ENCODE results near the gene ALOX15B.
A peak's percentile ranks its signal among the peaks of the same experiment; 100 is the strongest.
"Not testable (repeated sequence)": the region's sequence is repeated elsewhere in the genome, so short reads cannot be mapped to it uniquely, and the experiment has no call there.

The ALOX15B gene

GRCh38 chr17:8044819-8045810 is 6.3 kb downstream of the ALOX15B start:
- no peak for DNase-seq

- no peak for DNase-seq
Measured at GRCh38 chr17:8046306-8046928, 7.6 kb downstream of the ALOX15B start.

- no peak for DNase-seq
Measured at GRCh38 chr17:8046929-8047768, 8.3 kb downstream of the ALOX15B start.

GRCh38 chr17:8047769-8048110 is 8.9 kb downstream of the ALOX15B start:
- DNase-seq = no peak

GRCh38 chr17:8048236-8048635 is 9.4 kb downstream of the ALOX15B start:
- DNase-seq = no peak

- no peak for DNase-seq
Measured at GRCh38 chr17:8048736-8049135, 9.9 kb downstream of the ALOX15B start.

GRCh38 chr17:8051831-8052230 is 13.0 kb downstream of the ALOX15B start:
- DNase-seq = no peak

- DNase-seq = no peak
Measured at GRCh38 chr17:8052256-8053252, 13.7 kb downstream of the ALOX15B start.

- DNase-seq = no peak
Measured at GRCh38 chr17:8053600-8053999, 14.7 kb downstream of the ALOX15B start.

- no peak for DNase-seq
Measured at GRCh38 chr17:8055851-8056231, 17.0 kb downstream of the ALOX15B start.

- DNase-seq = no peak
Measured at GRCh38 chr17:8056232-8056975, 17.5 kb downstream of the ALOX15B start.

- DNase-seq = no peak
Measured at GRCh38 chr17:8056976-8057625, 18.2 kb downstream of the ALOX15B start.

- peak; percentile 89 for DNase-seq
Measured at GRCh38 chr17:8057691-8058114, 18.8 kb downstream of the ALOX15B start.

- no peak for DNase-seq
Measured at GRCh38 chr17:8059131-8059530, 20.3 kb downstream of the ALOX15B start.

- DNase-seq = peak; percentile 73
Measured at GRCh38 chr17:8060274-8060673, 21.4 kb downstream of the ALOX15B start.

GRCh38 chr17:8061851-8062250 is 23.0 kb downstream of the ALOX15B start:
- not testable (repeated sequence) for DNase-seq

- DNase-seq = no peak
Measured at GRCh38 chr17:8062435-8062806, 23.6 kb downstream of the ALOX15B start.

- DNase-seq = peak; percentile 3
Measured at GRCh38 chr17:8062807-8063483, 24.1 kb downstream of the ALOX15B start.

- no peak for DNase-seq
Measured at GRCh38 chr17:8063761-8064534, 25.1 kb downstream of the ALOX15B start.
